Hematopoietic multipotent progenitor cell treated with erythropoietin and hydrocortisone succinate and interleukin-3 and kit ligand, for 4 days (in vitro differentiated cells): ENCODE data around the gene SIGLEC14.

Experiments
- DNase-seq: peaks from one replicate; pipeline ENCODE4 v3.0.0-alpha.2; 2015

Gene SIGLEC14

GRCh38 chr19:51610576-51610975, 36.0 kb downstream of the SIGLEC14 start:
- DNase-seq, result no peak

DNA sequence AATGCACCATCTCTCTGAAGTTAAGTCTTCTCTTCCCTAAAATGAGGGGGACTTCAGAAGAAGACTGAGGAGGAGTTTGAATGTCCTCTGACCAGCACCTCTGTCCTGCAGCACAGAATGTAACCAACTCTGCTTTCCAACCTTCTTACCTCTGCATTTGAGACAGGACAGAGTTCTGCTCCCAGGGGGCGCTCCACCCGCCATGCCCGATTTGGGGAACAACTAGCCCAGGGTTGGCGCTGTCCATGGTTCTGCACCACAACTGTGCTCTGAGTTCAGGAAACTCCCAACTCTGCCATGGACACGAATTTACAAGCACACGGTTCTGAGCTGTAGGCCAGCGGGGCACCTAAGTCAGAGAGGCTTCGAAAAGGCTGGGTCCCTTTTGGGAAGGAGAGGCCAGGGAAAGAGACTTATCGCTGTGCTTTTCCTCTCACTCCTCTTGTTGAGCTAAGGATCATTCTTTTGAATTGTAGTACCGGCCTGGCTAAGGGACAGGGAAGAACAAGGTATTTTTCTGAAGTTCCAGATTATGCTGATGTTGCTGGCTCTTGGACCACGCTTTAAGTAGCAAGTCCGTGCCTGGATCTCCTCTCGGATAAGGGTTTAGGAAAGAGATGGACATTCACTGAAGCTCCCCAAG, 38.6 kb downstream of the SIGLEC14 start:
- DNase-seq, result peak; percentile 94

DNA sequence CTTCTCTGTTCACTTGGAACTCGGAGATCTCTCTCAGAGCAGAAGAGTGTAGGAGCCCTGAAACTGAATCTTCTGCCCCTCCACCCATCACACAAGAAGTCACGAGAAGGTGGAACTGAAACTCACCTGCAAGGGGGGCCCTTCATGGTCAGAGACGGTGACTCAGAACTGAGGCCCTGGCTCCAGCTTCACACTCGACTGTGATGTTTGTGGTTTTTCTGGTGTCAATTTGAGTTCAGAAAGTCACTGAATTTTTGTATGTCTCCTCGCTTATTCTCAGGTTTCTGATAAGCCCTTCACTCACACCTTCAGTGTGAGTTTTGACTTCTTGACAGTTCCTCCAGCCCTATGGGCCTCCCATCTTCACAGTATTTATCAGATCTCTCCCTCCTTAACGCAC, 39.5 kb downstream of the SIGLEC14 start:
- no peak for DNase-seq

GRCh38 chr19:51602189-51602854, 44.3 kb downstream of the SIGLEC14 start:
- no peak for DNase-seq

- peak; percentile 56 for DNase-seq
These were observed 45.6 kb downstream of the SIGLEC14 start for GRCh38 chr19:51600940-51601580.

- DNase-seq, result no peak
These were observed 47.5 kb downstream of the SIGLEC14 start for GRCh38 chr19:51599084-51599483.

- DNase-seq, result no peak
These were observed 48.3 kb downstream of the SIGLEC14 start for GRCh38 chr19:51598159-51598915.

DNA sequence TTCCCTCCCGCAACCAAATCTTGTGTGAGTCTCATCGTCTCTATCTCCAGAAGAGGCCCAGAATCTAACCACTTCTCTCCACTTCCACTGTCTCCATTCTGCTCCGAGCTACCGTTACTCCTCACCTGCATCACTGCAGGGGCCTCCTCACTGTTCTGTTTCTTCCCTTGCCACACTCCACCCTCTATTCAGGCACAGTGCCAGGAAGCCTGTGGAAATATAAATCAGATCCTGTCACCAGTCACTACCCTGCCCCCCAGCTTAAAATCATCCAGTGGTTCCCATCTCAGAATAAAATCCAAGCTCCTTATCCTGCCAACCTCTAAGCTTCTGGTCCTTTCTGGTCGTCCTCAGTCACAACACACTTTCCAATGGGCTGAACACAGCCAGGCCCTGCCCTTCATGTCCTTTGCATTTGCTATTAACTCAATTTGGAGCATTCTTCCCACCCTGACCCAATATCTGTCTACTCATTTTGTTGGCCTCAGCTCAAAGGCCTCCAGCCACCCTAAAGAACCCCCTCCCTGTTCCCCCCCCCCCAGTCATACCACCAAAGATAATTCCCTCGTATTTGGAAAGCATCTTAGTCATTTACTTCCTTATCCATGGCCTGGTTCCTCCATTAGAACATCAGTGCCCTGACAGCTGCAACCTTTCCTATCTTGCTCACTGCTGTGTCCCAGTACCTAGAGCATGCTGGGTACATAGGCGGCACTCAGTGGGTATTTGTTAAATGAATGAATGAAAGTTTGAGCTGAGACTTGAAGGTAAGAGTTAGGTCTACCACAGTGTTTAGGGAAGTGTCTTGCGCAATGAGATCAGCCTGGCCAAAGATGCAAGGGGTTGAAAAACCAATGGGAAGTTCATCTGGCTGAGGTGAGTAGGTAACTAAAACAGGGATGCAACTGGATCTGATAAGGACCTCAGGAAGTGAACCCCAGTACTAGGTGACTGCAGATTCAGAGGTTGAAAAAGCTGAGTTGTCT, 51.1 kb downstream of the SIGLEC14 start:
- DNase-seq, result no peak

GRCh38 chr19:51594774-51595109, 51.9 kb downstream of the SIGLEC14 start:
- no peak for DNase-seq

DNA sequence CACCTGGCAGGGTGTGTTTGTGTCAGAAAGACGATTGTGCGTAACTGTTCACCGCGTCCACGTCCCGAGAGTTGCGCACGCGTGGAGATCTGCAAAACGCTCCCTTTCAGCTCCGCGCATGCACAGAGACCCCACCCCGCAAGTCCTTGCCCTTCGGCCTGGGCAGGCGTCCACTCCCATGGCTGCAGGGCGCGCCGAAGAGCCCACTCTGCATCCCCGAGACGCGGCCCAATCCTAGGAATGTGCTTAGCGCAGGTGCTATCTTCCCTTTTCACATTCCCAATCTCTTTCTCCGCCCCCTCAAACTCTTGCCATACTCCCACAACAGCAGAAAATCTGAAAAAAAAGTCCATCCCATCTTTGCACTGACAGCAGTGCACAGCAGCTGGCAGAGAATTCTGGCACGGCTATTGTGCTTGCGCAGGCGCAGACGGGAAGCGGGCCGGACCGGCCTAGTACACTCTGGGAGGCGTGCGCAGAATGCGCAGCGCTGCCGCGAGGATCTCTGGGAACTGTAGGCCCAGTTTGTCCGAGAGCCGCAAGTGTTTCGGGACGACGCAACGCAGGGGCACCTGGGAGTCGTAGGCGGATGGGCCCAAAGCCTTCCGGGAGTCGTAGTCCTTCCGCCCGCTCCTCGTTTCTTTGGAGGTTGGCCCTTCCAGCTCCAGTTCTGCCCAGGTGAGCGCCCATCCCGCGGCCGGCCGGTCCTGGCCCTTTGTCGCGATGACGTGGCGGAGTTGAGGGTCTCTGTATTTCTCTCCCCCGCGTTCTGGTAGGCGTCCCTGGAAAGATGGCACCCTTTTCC, 52.5 kb downstream of the SIGLEC14 start:
- DNase-seq, result peak; percentile 99

GRCh38 chr19:51593138-51593890, 53.3 kb downstream of the SIGLEC14 start:
- no peak for DNase-seq
